NCI-H510A treated with DMSO at 0.1 percent for 48 hours (cell line): ENCODE data around the gene LHPP.

Experiments used
- DNase-seq: peaks from one replicate; lab custom pipeline; 2025; lab: John Stamatoyannopoulos, UW

Gene LHPP

DNA sequence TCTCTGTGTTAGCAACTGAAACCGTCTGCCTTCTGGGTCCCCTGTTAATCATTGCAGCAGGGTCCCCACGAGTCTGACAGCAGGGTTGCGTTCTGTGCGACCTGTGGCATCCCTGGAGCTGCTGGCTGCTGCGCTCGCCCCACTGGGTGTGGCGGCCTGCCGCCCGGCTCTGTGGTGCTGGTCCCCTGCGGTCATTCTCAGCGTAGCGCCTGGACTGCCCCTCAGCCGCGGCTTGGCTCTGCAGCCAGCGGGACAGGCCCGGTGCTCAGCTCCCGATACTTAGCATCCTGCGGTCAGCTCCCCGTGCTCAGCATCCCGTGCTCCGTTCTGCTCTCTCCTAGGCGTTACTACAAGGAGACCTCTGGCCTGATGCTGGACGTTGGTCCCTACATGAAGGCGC is 35.0 kb downstream of the LHPP start:
- no peak for DNase-seq

DNA sequence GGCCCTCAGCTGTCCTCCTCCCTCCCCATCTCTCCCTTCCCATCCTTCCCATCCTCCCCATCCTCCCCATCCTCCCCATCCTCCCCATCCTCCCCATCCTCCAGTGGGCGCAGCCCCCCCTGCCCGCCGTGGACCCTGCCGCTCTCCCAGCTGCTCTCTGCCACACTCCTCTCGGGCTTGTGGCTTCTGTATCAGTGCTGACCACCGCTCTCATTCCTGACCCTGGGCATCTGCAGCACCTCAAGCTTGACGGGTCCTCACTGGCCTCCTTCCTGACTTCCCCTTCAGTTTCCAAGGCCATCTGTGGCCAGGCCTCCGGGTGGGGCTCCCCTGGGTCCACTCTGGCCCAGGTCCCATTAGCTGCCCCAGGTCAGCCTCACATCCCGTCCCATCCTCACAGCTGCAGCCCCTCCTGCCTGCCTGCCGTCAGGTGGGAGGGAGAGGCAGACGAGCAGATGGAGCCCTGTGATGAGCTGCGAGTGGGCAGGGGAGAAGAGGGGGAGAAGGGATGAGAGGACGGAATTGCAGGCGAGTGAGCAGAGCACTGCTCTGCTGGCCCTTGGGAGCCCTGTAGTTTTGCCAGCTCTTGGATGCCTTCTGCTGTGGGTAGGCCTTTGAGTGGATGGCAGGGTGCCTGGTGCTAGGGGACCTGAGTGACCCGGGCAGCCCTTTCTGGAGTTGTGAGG is 35.7 kb downstream of the LHPP start:
- DNase-seq: no peak

GRCh38 chr10:124498056-124498455 is 36.4 kb downstream of the LHPP start:
- DNase-seq: no peak

- DNase-seq: no peak
Measured at GRCh38 chr10:124500757-124501156, 39.1 kb downstream of the LHPP start.

DNA sequence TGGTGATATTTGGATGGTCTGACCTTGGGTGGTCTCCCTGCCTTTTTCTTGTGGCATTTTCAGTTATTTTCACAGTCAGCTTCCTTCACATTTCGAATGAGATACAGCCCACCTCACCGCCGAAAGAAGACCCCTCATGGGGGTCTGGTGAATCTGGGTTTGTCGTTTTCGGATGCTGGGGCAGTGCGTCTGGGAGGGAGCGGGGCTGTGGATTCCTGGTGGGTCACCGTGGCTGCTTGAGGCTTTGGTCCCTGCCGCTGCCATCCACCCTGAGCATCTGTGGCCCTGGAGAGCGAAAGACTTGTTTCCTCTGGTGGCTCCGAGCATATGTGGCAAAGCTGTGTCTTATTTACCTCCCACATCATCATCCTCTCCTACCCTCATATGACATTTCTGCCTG is 43.1 kb downstream of the LHPP start:
- DNase-seq: no peak

DNA sequence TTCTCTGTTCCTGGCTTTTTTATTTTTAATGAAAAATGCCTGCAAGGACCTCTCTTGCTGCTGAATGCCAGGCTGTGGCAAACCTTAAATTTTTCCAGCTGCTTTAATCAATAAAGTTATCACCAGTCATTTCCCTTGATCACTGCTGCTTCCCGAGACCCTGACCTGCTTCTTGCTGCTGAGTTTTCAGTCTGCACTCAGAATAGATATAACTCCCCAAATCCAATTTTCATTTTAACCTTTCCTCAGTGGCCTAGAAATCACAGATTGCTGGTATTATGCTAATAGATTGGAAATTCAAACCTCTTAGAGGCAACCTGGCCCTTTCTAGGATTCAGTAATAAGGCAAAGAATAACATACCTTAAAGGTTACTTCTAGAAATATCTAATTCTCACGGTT is 43.7 kb downstream of the LHPP start:
- DNase-seq: no peak

DNA sequence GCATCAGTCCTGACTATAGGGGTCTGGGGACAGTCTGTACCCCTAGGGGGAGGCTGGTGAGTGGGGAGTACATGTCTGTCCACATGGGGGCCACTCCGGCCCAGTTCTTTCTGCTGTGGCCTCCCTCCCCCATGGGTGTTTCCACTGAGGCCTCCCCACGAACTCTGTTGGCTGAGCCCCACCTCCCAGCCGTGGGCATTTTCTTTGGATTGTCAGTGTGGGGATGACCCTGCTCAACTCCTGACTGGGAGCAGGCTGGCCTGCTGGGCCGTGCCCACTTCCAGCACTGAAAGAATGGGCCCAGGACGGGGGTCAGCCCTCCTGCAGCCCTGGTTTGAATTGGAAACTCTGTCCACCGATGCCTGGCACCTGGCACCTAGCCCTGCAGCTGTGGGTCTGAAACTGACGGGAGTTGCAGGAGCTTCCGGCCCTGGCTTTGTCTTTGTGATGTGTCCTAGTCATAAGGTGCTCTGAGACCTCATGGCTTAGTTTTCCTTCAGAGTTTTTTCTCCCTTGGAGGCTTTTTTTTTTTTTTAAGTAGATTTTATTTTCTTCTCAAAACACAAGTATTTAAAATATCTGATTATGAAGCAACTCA is 46.5 kb downstream of the LHPP start:
- DNase-seq: no peak

DNA sequence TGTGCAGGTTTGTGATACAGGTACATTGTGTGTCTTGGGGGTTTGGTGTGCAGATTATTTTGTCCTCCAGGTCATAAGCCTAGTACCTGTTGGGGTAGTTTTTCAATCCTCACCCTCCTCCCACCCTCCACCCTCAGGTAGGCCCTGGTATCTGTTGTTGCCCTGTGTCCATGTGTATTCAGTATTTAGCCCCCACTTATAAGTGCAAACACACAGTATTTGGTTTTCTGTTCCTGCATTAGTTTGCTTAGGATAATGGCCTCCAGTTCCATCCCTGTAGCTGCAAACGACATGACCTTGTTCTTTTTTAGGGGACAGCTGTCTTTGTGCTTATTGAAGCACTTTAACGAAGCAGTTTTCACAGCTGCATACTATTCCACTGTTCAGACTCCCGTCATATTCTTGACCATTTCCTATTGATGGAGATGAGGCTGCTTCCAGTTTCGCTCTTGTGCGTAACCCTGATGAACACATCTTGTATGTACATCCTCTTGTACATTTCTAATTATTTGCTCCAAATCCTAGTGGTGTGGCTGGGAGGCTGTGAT is 47.4 kb downstream of the LHPP start:
- no peak for DNase-seq

DNA sequence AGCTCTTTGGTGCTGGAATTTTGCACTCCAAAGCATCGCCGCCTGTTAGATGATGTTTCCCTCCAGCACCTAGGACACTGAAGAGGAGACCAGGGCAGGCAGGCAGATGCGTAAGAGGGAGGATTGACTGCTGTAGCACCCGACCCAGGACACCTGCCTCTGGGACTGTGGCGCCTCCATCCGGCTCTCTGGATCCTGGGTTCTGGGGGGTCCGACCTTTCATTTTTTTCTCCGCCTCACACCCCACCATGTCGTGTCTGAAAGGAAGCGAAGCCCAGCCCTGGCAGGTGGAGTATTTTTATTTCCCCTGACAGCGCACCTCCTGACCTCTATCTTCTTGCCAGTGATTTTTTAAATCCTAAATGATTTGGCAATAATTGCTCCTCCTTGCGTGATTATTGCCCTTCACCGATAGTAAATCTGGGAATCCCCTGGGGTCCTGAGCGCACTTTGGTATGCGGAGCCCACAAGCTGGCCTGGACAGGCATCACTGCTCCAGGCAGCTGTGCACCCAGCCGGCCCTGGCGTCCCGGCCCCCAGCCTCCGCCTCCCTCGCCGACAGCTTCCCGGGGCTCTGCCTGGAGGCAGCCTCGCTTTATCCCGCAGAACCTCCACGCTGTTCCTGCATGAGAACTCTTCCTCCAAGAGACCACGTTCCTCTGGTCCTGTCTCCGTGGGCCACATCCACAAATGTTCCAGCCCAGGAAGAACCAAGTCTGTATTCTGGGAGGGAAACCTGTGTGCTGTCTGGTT is 48.4 kb downstream of the LHPP start:
- no peak for DNase-seq

- DNase-seq: no peak
Measured at GRCh38 chr10:124510759-124511158, 49.1 kb downstream of the LHPP start.

GRCh38 chr10:124511205-124512039 is 49.8 kb downstream of the LHPP start:
- no peak for DNase-seq

GRCh38 chr10:124512040-124512428 is 50.4 kb downstream of the LHPP start:
- no peak for DNase-seq

GRCh38 chr10:124512600-124512999 is 51.0 kb downstream of the LHPP start:
- DNase-seq: no peak

- no peak for DNase-seq
Measured at GRCh38 chr10:124515244-124515970, 53.8 kb downstream of the LHPP start.

DNA sequence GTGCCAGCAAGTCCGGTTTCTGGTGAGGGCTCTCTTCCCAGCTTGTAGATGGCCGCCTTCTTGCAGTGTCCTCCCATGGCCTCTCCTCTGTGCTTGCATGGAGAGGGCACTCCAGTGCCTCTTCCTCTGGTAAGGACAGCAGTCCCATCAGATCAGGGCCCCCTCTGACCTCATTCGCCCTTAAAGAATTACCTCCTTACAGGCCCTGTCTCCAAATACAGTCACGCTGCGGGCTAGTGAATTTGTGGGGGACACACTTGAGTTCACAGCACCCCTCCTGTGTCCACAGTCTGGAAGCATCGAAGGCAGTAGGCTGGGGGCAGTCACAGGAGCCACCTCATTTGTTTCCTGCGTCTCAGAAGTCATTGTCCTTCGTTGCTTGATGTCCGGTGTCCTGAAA is 54.6 kb downstream of the LHPP start:
- no peak for DNase-seq

DNA sequence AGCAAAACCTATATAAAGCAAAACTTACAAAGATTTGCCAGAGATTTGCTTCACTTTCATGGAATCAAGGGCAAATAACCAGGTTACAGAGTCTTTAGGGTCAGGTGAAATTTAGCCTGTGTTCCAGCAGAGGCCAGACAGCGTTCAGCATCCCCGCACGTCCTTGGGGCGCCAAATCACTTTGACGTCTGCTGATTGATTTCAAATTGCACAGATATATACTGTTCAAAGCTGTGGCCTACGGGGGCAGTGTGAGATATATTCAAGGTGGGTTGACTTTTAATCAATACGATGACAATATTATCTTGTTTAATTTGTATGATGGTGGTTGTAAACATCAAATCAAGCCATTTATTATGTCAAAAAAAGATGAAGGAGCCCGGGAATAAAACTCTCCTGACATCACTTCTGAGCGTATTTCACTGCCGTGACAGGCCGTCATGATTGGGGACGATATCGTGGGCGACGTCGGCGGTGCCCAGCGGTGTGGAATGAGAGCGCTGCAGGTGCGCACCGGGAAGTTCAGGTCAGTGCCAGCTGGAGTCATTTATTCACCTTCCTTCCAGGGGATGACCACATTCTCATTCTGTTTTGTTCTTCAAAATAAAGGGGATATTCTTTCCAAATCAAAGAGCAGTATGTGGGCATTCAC is 55.2 kb downstream of the LHPP start:
- no peak for DNase-seq

- DNase-seq: no peak
Measured at GRCh38 chr10:124517461-124517860, 55.8 kb downstream of the LHPP start.

DNA sequence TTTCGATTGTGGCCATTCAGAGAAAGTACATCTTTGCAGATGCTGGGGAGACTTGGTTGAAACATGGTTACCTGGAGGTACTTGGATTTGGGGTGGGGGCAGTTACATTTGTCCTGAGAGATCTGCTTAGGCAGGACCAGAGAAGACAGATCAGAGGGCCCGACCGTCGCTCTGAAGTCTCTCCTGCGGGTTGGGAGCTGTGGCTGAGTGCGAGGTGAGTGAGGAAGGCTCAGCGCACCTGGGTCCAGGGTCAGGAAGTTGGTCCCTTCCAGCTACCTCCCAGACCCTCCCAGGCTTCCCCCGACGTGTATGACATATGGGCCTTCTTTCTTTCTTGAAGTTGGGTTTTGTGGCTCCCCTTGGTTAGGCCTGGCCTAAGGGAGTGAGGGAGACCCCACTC is 56.3 kb downstream of the LHPP start:
- no peak for DNase-seq

- DNase-seq: no peak
Measured at GRCh38 chr10:124518366-124518765, 56.7 kb downstream of the LHPP start.

DNA sequence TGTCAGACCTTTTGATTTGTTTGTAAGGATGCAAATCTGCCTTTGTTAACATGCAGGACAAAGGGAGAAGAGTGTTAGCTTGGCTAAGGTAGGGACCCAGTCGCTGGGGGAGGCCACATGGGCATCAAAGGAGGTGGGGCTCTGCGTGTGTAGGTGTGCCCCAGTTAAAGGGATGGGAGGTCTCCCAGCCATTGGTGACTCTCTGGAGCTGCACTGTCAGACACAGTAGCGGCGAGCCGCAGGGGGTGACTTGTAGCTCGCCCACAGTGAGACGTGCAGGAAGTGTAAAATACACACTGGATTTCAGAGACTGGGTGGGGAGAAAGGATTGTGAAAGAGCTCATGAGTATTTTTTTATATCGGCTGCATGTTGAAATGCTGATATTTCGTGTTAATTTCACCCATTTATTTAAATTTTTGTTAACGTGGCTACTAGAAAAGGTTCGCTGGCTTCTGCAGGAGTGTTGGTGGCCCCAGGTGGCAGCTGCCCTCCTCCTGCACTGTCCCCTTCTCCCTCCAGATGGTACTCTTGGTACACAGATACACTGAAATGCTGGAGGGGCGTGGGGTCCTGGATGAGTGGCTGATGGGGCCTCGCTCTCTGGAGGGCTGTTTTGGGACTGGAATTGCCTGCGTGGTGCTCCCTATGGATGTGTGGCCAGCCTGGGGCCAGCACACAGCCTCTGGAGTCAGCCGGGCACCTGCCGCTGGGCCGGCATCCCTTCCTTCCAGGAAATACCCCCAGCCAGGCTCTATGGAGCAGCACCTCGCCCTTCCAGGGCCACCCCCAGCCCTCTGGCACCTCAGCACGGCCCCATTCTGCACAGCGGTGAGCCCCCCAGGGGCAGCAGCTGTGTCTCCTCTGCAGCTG is 59.2 kb downstream of the LHPP start:
- peak; percentile 45 for DNase-seq
